Stimulated activated CD4-positive, alpha-beta T cell treated with anti-CD3 and anti-CD28 coated beads, Interleukin-2, amount 100 ng/mL, for 4 hours (primary cell): ENCODE results near the gene DPCD.
A peak's percentile ranks its signal among the peaks of the same experiment; 100 is the strongest.

ENCODE experiments used
- DNase-seq: peaks from one replicate; pipeline ENCODE4 v3.0.0-alpha.2; 2020; ENCODE audit warnings: low read depth

The DPCD gene

GRCh38 chr10:101567165-101568006, 20.7 kb upstream of the DPCD start:
- no peak for DNase-seq

- no peak for DNase-seq
Measured at GRCh38 chr10:101568054-101568745, 19.9 kb upstream of the DPCD start.

GRCh38 chr10:101569323-101569621, 18.8 kb upstream of the DPCD start:
- no peak for DNase-seq

GRCh38 chr10:101569622-101570427, 18.3 kb upstream of the DPCD start:
- peak; percentile 68 for DNase-seq

GRCh38 chr10:101570428-101571270, 17.5 kb upstream of the DPCD start:
- no peak for DNase-seq

- no peak for DNase-seq
Measured at GRCh38 chr10:101571271-101571925, 16.7 kb upstream of the DPCD start.

GRCh38 chr10:101572126-101572525, 16.0 kb upstream of the DPCD start:
- DNase-seq = no peak

GRCh38 chr10:101572785-101573184, 15.3 kb upstream of the DPCD start:
- no peak for DNase-seq

- no peak for DNase-seq
Measured at GRCh38 chr10:101573885-101574753, 14.0 kb upstream of the DPCD start.

GRCh38 chr10:101575091-101575490, 13.0 kb upstream of the DPCD start:
- no peak for DNase-seq

GRCh38 chr10:101575580-101576210, 12.4 kb upstream of the DPCD start:
- DNase-seq = no peak

GRCh38 chr10:101576211-101576863, 11.8 kb upstream of the DPCD start:
- no peak for DNase-seq

GRCh38 chr10:101577121-101577871, 10.8 kb upstream of the DPCD start:
- no peak for DNase-seq

GRCh38 chr10:101578192-101578591, 9.9 kb upstream of the DPCD start:
- no peak for DNase-seq

- no peak for DNase-seq
Measured at GRCh38 chr10:101578803-101579515, 9.2 kb upstream of the DPCD start.

- no peak for DNase-seq
Measured at GRCh38 chr10:101579516-101579870, 8.6 kb upstream of the DPCD start.

- DNase-seq = no peak
Measured at GRCh38 chr10:101580486-101581399, 7.4 kb upstream of the DPCD start.
